GM12892 (cell line): ENCODE data around the gene SOCS6.

Experiments
- POLR2A ChIP-seq: IDR thresholded peaks from 2 replicates; pipeline ENCODE4 v1.6.1; 2011; ENCODE audit warnings: low read depth, low read length, control low read depth
- TAF1 ChIP-seq: IDR thresholded peaks from 2 replicates; pipeline ENCODE4 v1.6.1; 2011; ENCODE audit warnings: low read depth, mild to moderate bottlenecking, control low read depth, low read length, borderline replicate concordance

GRCh38 chr18:70256184-70256583 lies 32.7 kb upstream of the SOCS6 start:
- TF ChIP-seq POLR2A = no peak
- TF ChIP-seq TAF1 = no peak
